DOHH2 (cell line): ENCODE data around the gene GYPC.

Experiments used
- H3F3A ChIP-seq: fragments of 200-600 bp; sonication (generic), shearing (Covaris generic); 2 replicates; pipeline ENCODE4 v1.6.0; 2016; ENCODE audit warnings: antibody characterized with exemption, mild to moderate bottlenecking; ENCODE audit not compliant: control insufficient read depth, insufficient read depth
- H3K27ac ChIP-seq: fragments of 200-600 bp; sonication (generic); 2 replicates; pipeline ENCODE4 v1.5.1; 2014; ENCODE audit warnings: low read depth, mild to moderate bottlenecking, low read length, moderate library complexity
- H3K27me3 ChIP-seq: fragments of 200-600 bp; sonication (generic); 2 replicates; pipeline ENCODE4 v1.6.1; 2014; ENCODE audit warnings: mild to moderate bottlenecking, low read length, mixed read lengths; ENCODE audit not compliant: control insufficient read depth
- H3K36me3 ChIP-seq: fragments of 200-600 bp; sonication (generic); 2 replicates; pipeline ENCODE4 v1.6.1; 2014; ENCODE audit warnings: mild to moderate bottlenecking, low read length, moderate library complexity, mixed read lengths; ENCODE audit not compliant: control insufficient read depth
- H3K4me1 ChIP-seq: fragments of 200-600 bp; sonication (generic); 2 replicates; pipeline ENCODE4 v1.6.1; 2014; ENCODE audit warnings: mild to moderate bottlenecking, low read length, mixed read lengths; ENCODE audit not compliant: control insufficient read depth
- H3K4me2 ChIP-seq: fragments of 200-600 bp; sonication (generic); 2 replicates; pipeline ENCODE4 v1.6.0; 2014; ENCODE audit warnings: mild to moderate bottlenecking, low read length, moderate library complexity
- H3K4me3 ChIP-seq: fragments of 200-600 bp; sonication (generic); 2 replicates; pipeline ENCODE4 v1.5.1; 2014; ENCODE audit warnings: mild to moderate bottlenecking, low read length, mixed read lengths
- H3K79me2 ChIP-seq: fragments of 200-600 bp; sonication (generic); 2 replicates; pipeline ENCODE4 v1.6.1; 2014; ENCODE audit warnings: mild to moderate bottlenecking, low read length, mixed read lengths; ENCODE audit not compliant: control insufficient read depth
- H3K9me2 ChIP-seq: fragments of 200-600 bp; sonication (generic); replicated peaks from 2 replicates; pipeline ENCODE4 v1.6.1; 2014; ENCODE audit warnings: mild to moderate bottlenecking, low read length, mixed read lengths; ENCODE audit not compliant: control insufficient read depth
- H3K9me3 ChIP-seq: fragments of 200-600 bp; sonication (generic); 2 replicates; pipeline ENCODE4 v1.6.1; 2014; ENCODE audit warnings: antibody characterized with exemption, low read length, mixed read lengths; ENCODE audit not compliant: control insufficient read depth, insufficient read depth
- H4K20me1 ChIP-seq: fragments of 200-600 bp; sonication (generic); 2 replicates; pipeline ENCODE4 v1.6.0; 2014; ENCODE audit warnings: low read depth, mild to moderate bottlenecking, antibody characterized with exemption, low read length, moderate library complexity; ENCODE audit not compliant: control insufficient read depth, insufficient read depth
- CTCF ChIP-seq: fragments of 200-600 bp; sonication (generic); IDR thresholded peaks from one replicate; pipeline ENCODE4 v1.5.1; 2014; ENCODE audit warnings: antibody characterized with exemption, mild to moderate bottlenecking, low read depth, low read length; ENCODE audit not compliant: poor library complexity, severe bottlenecking
- EZH2phosphoT487 ChIP-seq: fragments of 200-600 bp; sonication (generic); IDR thresholded peaks from 2 replicates; pipeline ENCODE4 v1.6.1; 2017; ENCODE audit warnings: borderline replicate concordance, mild to moderate bottlenecking, antibody characterized with exemption, low read length, moderate library complexity, mixed read lengths

The GYPC gene

GRCh38 chr2:126672980-126673605, 17.1 kb downstream of the GYPC start:
- Histone ChIP-seq H3K4me2 (no peak overlapping the region), H3K36me3 (peaks cover 52% of the 10 kb centered on the region), H3K27ac (no peak overlapping the region), H3K9me2 (no peaks in the 10 kb centered on the region), H3K27me3 (no peaks in the 10 kb centered on the region), H4K20me1 (no peaks in the 10 kb centered on the region), H3K9me3 (peaks cover 8% of the 10 kb centered on the region; the same call in 1 of the 2 replicates), H3K79me2 (peaks cover 51% of the 10 kb centered on the region), H3K4me3 (no peak overlapping the region), H3F3A (no peaks in the 10 kb centered on the region), H3K4me1 (no peaks in the 10 kb centered on the region)
- TF ChIP-seq CTCF: no peak
- TF ChIP-seq EZH2phosphoT487: no peak

- H3K27ac ChIP-seq: no peak overlapping the region
- no peaks in the 10 kb centered on the region for H3F3A ChIP-seq
- H3K27me3 ChIP-seq: no peaks in the 10 kb centered on the region
- no peaks in the 10 kb centered on the region for H3K4me1 ChIP-seq
- H4K20me1 ChIP-seq: no peaks in the 10 kb centered on the region
- H3K9me2 ChIP-seq: no peaks in the 10 kb centered on the region
- H3K9me3 ChIP-seq: peaks cover 8% of the 10 kb centered on the region; the same call in 1 of the 2 replicates
- TF ChIP-seq CTCF (no peak), EZH2phosphoT487 (no peak)
- H3K79me2 ChIP-seq: peaks cover 40% of the 10 kb centered on the region
- no peak overlapping the region for H3K4me2 ChIP-seq
- no peak overlapping the region for H3K4me3 ChIP-seq
- H3K36me3 ChIP-seq: peaks cover 42% of the 10 kb centered on the region
Measured at GRCh38 chr2:126674075-126674744, 18.3 kb downstream of the GYPC start.

GRCh38 chr2:126675637-126676036, 19.7 kb downstream of the GYPC start:
- Histone ChIP-seq H4K20me1 (no peaks in the 10 kb centered on the region), H3K4me1 (no peaks in the 10 kb centered on the region), H3K36me3 (peaks cover 31% of the 10 kb centered on the region; the same call in 1 of the 2 replicates), H3K79me2 (peaks cover 25% of the 10 kb centered on the region), H3K4me2 (no peak overlapping the region), H3K4me3 (no peak overlapping the region), H3K9me3 (peaks cover 8% of the 10 kb centered on the region; the same call in 1 of the 2 replicates), H3K27ac (no peak overlapping the region), H3F3A (no peaks in the 10 kb centered on the region), H3K27me3 (no peaks in the 10 kb centered on the region), H3K9me2 (no peaks in the 10 kb centered on the region)
- TF ChIP-seq CTCF (no peak), EZH2phosphoT487 (no peak)
